GM21447 (cell line): ENCODE data around the gene WASF3.

Experiments used
- ATAC-seq: cut with Tn5 transposase; IDR thresholded peaks from one replicate; pipeline ENCODE4 v1.9.1; 2021; ENCODE audit not compliant: unreplicated experiment

The WASF3 gene

GRCh38 chr13:26679411-26680122, 122.1 kb downstream of the WASF3 start:
- no peak for ATAC-seq

GRCh38 chr13:26680123-26680450, 122.6 kb downstream of the WASF3 start:
- no peak for ATAC-seq

GRCh38 chr13:26680572-26680971, 123.1 kb downstream of the WASF3 start:
- no peak for ATAC-seq

- ATAC-seq, result no peak
Observed at GRCh38 chr13:26681036-26681435, 123.6 kb downstream of the WASF3 start.

- ATAC-seq, result no peak
Observed at GRCh38 chr13:26682606-26683005, 125.1 kb downstream of the WASF3 start.

GRCh38 chr13:26685606-26686005, 128.1 kb downstream of the WASF3 start:
- no peak for ATAC-seq

GRCh38 chr13:26686285-26686684, 128.8 kb downstream of the WASF3 start:
- ATAC-seq, result no peak

GRCh38 chr13:26688286-26688685, 130.8 kb downstream of the WASF3 start:
- ATAC-seq, result no peak

GRCh38 chr13:26688980-26689379, 131.5 kb downstream of the WASF3 start:
- ATAC-seq, result no peak

- no peak for ATAC-seq
Observed at GRCh38 chr13:26693749-26694463, 136.4 kb downstream of the WASF3 start.

- no peak for ATAC-seq
Observed at GRCh38 chr13:26694609-26695359, 137.3 kb downstream of the WASF3 start.

- no peak for ATAC-seq
Observed at GRCh38 chr13:26695360-26695705, 137.8 kb downstream of the WASF3 start.

- ATAC-seq, result no peak
Observed at GRCh38 chr13:26695891-26696311, 138.4 kb downstream of the WASF3 start.

- no peak for ATAC-seq
Observed at GRCh38 chr13:26697069-26697955, 139.8 kb downstream of the WASF3 start.

GRCh38 chr13:26698392-26699196, 141.1 kb downstream of the WASF3 start:
- no peak for ATAC-seq

- no peak for ATAC-seq
Observed at GRCh38 chr13:26699197-26699490, 141.7 kb downstream of the WASF3 start.

- ATAC-seq, result no peak
Observed at GRCh38 chr13:26705536-26705935, 148.1 kb downstream of the WASF3 start.

- ATAC-seq, result no peak
Observed at GRCh38 chr13:26706381-26706780, 148.9 kb downstream of the WASF3 start.

- no peak for ATAC-seq
Observed at GRCh38 chr13:26707122-26708006, 149.9 kb downstream of the WASF3 start.

- no peak for ATAC-seq
Observed at GRCh38 chr13:26708007-26708297, 150.5 kb downstream of the WASF3 start.
